GM18867 (cell line): ENCODE measurements around the gene IFNL1.
"Not testable (repeated sequence)": the region's sequence is repeated elsewhere in the genome, so short reads cannot be mapped to it uniquely, and the experiment has no call there.

Source experiments
- ATAC-seq: cut with Tn5 transposase; IDR thresholded peaks from one replicate; pipeline ENCODE4 v1.9.1; 2021; ENCODE audit warnings: mild to moderate bottlenecking, moderate library complexity; ENCODE audit not compliant: unreplicated experiment

The IFNL1 gene

DNA sequence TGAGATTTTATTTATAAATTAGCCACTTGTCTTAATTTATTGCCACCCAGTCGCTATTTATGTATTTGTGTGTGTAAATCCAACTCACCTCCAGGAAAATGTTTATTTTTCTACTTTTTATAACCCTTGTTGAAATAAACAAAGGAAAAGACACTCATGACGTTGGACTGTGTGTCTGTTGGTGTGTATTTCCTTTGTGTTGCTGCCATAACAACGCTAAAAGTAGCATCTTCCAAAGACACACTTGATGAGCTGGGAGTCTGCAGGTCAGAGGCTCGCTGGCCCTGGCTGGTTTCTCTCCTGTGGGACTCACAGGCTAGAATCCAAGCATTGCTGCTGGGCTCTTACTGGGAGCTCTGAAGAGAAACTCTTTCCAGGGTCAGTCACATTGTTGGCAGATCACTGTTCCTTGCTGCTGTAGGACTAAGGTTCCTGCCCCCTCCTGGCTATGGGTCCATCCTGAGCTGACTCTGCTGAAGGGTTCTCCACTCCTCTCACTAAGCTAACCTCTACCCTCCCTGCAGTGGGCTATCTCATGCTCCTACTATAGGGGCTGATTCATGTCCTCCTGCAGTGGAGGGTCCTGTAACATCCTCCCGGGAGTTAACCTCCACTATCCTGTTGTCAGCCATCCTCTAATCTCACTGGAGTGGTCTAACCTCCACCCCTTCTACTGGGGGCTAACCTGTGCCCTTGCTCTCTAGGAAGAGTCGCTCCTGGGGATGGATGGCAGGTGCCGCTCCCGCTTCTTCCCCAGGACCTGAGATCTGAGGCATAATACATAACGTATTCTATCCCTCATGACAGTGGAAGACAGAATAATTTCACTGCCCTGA, 26.0 kb upstream of the IFNL1 start:
- no peak for ATAC-seq

DNA sequence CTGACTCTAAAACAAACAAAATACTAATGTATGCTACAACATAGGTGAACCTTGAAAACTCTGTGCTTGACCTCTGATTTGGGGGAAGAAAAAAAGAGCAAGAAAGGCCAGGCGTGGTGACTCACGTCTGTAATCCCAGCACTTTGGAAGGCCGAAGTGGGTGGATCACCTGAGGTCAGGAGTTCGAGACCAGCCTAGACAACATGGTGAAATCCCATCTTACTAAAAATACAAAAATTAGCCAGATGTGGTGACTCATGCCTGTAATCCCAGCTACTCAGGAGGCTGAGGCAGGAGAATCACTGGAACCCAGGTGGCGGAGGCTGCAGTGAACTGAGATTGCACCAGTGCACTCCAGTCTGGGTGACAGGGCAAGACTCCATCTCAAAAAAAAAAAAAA, 22.3 kb upstream of the IFNL1 start:
- not testable (repeated sequence) for ATAC-seq

DNA sequence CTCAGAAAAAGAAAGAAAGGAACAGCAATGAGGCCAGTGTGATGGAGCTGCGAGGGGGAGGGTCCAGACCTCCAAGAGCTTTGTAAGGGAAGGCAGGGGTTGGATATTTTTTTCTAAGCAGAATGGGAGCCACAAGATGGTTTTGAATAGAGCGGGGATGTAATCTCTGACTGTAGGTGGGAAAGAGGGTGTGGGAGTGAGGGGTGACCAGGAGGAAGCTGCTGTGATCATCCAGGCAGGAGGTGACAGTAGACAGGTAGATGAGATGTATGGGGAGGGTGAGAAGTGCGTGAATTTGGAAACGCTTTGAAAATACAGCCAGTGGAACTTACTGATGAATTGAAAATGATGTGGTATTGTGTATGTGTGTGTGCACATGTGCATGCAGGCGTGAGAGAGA, 20.6 kb upstream of the IFNL1 start:
- ATAC-seq, result no peak

DNA sequence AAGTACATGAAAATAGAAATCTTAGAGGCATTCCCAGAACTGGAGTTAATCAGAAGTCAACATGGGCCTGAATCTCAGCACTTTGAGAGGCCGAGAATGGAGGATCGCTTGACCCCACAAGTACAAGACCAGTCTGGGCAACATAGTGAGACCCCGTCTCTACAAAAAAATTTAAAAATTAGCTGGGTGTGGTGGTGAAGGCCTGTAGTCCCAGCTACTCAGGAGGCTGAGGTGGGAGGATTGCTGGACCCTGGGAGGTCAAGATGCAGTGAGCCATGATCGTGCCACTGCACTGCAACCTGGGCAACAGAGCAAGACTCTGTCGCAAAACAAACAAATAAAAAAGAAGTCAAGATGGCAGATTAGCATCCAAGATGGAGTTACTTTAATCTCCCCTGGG, 19.5 kb upstream of the IFNL1 start:
- no peak for ATAC-seq

DNA sequence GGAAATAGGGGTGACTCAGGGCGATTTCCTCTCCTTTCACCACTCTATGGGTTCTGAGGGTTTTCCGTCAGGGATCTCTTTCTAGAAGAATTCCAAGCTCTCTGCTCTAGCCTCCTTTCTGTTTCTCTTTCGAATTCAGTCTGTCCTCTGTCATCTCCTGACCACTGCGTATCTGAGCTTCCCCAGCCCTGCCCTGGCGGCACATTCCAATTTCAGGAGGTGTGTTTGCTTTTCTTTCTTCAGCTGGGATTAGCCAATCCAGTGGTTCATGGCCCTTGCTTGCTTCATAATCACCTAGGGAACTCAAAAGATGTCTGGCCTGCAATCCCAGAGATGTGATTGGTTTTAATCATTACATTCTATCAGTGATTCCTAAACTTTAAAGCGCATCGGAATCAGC, 18.6 kb upstream of the IFNL1 start:
- ATAC-seq, result no peak

DNA sequence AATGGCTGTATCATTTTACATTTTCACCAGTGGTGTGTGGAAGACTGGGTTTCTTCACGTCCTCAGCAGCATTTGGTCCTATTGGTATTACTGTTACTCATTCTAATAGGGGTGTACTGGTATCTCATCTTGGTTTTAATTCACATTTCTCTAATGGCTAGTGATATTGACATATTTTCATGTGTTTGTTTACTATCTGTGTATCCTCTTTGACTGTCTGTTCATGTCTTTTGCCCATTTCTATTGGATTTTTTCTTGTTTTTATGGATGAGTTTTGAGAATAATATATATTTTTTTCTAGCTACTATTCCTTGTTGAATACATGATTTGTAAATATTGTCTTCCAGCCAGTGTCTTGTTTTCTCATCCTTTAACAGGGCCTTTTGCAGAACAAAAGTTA, 14.2 kb upstream of the IFNL1 start:
- ATAC-seq, result no peak

DNA sequence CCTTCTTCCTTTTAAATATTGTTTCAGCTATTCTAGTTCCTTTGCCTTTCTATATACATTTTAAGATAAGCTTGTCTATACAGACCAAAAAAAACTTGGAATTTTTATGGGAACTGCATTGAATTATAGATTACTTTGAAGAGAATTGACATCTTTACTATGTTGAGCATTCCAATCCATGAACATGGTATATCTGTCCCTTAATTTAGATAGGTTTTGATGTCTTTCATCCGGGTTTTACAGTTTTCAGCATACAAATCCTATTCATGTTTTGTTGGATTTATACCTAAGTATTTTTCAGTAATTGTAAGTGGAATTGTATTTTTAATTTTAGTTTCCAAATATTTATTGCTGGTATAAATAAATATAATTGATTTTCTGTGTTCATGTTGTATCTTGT, 12.2 kb upstream of the IFNL1 start:
- no peak for ATAC-seq

DNA sequence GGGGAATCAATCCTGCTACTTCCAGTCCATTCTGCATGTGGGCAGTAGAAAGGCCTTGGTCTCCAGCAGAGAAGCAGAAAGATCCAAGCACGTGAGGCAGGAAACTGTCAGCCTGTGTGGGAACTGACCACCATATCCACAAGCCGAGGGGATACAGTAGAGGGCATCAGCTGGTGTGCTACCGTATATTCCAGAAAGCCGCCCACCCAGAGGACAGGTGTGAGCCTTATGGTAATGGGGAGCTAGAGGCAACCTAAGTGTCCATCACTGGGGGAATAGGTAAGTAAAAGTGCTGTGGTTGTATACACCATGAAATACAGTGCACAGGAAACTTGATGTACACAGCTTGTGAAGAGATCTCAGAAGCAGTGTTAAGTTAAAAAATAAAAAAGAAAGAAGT, 2.8 kb upstream of the IFNL1 start:
- no peak for ATAC-seq

DNA sequence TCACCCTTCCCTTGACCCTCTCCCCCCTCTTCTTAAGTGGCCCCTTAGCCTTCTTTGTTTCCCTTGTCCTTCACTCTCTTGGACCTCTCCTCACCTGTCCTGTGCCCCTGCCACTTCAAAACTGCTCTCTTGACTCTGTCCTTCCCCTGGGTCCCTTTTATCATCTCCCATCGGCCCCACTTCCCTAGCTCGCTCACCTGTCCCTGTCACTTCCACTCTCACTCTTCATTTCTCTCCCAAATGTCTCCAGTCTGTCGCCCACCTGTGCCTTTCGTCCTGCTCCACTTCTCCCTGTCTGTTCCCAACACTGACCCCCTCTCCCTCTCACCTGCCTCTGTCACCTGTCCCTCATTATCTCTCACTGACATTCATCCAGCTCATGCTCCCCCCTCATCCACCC, 699 bp downstream of the IFNL1 start:
- no peak for ATAC-seq

DNA sequence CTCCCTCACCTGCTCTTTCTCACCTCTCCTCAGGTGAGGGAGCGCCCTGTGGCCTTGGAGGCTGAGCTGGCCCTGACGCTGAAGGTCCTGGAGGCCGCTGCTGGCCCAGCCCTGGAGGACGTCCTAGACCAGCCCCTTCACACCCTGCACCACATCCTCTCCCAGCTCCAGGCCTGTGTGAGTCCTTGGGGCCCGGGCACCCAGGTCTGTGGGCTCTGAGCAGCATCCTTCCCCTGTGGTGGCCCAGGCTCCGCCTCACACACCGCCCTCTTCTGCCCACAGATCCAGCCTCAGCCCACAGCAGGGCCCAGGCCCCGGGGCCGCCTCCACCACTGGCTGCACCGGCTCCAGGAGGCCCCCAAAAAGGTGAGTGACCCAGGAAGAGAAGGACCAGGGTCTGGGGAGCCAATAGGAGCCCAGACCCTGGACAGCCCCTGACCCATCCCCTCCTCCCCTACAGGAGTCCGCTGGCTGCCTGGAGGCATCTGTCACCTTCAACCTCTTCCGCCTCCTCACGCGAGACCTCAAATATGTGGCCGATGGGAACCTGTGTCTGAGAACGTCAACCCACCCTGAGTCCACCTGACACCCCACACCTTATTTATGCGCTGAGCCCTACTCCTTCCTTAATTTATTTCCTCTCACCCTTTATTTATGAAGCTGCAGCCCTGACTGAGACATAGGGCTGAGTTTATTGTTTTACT, 1.9 kb downstream of the IFNL1 start:
- ATAC-seq, result no peak

DNA sequence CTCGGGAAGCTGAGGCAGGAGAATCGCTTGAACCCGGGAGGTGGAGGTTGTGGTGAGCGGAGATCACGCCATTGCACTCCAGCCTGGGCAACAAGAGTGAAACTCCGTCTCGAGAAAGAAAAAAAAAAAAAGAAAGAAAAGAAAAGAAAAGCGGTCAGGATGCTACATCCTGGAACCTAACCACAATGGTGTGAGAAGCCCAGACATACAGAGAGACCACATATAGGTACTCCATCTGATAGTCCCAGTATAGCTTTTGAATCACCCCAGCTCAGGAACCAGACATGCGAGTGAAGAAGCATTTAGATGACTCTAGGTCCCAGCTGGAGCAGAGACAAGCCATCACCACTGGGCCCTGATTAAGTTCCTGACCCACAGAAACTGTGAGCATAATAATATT, 3.2 kb downstream of the IFNL1 start:
- no peak for ATAC-seq

DNA sequence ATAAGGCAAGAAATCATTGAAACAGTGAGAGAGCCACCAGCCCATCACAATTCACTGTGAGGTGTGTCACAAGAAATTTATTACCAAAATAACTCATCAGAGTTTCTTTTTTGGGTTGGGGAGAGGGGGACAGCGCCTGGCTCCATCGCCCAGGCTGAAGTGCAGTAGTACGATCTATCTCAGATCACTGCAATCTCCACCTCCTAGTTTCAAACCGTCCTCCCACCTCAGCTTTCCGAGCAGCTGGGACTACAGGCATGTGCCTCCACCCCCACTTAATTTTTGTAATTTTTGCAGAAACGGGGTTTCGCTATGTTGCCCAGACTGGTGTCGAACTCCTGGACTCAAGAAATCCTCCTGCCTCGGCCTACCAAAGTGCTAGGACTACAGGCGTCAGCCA, 3.6 kb downstream of the IFNL1 start:
- no peak for ATAC-seq

DNA sequence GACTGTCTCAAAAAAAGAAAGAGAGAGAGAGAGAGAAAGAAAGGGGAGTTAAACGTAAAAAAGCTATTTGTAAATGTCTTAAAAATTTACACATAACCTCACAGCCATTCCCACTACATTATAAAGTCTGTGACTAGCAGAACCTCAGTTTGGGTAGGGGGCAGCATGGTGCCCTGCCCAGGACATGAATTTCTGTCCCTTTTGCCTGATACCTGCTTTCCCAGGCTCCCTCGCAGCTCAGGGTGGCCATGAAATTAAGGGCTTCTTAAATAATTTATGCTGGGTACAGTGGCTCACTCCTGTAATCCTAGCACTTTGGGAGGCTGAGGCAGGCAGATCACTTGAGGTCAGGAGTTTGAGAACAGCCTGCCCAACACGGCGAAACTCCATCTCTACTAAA, 4.8 kb downstream of the IFNL1 start:
- ATAC-seq, result no peak

DNA sequence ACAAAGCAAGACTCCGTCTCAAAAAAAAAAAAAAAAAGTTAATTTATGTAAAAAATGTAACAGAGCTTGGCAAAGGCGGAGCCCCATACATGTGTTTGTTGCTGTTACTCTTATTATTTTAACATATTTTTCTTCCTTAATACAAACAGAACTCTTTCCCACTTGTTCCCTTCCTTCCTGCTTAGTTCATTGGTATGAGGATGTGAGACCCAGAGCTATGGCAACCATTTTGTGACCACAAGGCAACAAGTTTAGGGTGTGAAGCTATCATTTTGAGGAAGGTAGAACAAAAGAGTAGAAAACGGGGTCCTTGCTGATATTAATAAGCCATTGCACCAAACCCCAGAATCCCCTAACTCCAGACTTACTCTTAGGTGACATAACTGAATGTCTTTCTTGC, 5.4 kb downstream of the IFNL1 start:
- ATAC-seq, result no peak

DNA sequence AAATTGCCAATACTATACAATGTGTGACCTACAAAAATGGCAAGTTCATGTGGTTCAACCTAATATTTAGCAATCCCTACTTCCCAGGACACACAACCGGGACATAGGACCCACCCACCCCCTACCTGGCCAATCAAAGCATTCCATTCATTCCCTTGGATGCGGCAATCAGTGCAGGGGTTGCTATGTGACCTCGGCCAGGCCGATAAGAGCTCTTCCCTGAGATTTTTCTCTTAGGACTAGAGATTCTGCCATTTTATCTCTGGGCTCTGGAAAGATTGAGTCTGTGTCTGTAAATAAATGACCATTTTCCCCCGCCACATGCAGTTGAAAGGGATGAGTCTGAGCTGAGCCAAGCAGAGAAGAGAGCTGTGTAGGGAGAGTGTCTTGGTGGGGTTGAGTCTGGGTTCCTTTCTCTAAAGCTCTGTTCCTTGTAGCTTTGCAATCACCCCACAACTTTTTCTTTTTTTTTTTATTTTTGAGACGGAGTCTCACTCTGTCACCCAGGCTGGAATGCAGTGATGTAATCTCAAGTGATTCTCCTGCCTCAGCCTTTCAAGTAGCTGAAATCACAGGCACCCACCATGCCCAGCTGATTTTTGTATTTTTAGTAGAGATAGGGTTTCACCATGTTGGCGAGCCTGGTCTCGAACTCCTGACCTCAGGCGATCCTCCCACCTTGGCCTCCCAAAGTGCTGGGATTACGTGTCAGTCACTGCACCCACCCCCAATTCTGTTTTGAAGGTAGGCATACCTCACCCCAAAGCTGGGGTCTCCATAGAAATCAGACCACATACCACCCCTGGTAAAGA, 7.4 kb downstream of the IFNL1 start:
- ATAC-seq, result no peak

DNA sequence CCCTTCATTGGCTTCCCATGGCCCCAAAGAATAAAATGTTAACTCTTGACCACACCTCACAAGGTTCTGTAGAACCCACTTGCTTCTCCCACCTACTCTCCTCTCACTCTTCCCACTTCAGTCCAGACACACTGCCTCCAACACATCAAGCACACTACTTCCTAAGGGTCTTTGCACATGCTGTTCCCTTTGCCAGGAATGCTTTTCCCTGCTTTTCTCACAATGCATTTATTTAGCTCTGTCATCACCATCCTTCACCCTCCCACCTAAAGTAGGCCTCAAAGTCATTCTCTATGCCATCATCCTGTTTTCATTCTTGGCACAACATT, 7.9 kb downstream of the IFNL1 start:
- ATAC-seq, result no peak

DNA sequence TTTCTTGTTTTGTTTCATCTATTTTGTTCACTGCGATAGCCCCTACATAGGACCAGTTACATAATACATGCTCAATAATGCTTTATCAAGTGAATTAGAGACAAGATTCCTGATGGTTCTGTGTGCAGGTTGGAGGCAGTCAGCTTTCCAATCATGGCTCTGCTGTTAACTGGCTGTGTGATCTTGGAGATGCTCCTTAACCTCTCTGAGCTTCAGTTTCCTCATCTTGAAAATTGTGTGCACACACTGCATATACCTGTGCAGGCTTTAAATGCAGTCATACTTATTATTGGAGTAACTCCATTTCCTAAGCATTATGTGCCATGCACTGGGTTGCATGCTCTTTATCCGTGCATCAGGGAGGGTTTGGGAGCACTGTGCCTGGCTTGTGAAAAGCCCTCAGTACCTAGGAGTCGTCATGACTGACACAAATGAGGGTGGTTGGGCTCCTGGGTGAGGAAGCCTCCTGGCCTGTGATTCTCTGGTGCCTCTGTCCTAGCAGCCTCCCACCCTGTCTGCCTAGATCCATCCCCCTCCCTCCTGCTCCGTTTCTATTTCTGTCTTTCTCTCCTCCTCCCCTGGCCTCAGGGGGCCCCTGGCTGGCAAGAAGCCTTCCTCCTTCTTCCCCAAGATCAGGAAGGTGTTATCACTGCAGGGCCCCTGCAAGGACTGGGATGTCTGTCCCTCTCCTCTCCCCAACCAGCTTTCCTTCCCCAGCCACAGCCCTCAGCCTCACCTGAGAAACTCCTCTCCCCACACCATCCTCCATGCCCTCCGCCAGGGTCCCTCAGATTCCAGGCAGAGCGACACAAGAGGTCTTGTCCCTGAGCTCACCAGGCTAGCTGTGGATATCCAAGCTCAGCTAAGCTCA, 8.7 kb downstream of the IFNL1 start:
- no peak for ATAC-seq

DNA sequence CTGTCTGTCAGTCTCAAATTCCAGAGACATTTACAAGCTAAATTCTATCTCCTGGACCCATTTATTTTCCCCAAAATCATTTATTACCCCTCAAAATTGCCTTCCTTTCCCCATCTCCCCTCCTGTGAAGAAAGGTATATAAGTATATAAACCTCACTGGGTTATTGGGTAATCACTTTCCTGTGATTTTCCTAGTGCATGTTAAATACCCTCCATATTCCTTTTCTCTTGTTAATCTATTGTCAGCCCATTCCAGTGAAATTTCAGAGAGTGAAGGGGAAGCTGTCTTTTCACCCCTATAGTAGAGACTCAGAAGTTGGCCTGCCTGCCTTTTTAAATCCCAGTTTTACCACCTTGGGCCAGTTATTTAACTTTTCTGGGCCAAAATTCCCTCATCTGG, 9.9 kb downstream of the IFNL1 start:
- no peak for ATAC-seq

DNA sequence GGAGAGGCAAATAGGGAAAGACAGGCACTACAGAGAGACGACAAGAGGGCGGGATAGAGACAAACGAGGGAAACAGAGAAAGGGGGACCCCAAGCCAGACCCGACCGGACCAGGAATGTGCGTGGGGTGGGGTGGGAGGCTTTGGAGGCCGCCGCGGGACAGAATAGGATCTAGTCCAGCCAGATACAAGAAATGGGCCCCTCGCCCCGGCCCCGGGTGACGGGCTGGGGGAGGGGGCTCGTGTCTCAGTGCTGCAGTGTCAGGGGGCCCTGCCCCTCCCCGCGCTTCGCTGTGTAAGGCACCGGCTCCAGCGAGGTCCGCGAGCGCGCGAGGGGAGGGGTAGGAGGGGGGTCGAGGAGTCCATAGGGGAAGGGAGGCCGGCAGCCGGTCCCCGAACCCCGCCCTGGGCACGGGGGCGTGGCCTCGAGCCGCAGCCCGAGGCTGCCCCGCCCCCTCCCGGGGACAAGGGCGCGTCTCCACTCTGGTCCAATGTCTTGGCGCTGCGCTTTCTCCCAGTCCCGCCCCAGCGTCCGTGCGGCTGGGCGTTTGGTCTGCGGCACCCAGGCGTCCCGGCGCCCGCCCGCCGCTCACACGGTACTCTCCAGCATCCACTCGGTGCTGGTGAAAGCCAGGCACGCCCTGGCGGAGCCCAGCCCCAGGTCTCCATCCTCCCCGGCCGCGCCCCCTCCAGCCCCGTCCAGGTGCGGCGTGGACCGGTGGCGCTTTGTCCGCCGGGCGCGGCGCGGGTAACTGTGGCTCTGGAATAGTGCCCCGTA, 11.0 kb downstream of the IFNL1 start:
- no peak for ATAC-seq

DNA sequence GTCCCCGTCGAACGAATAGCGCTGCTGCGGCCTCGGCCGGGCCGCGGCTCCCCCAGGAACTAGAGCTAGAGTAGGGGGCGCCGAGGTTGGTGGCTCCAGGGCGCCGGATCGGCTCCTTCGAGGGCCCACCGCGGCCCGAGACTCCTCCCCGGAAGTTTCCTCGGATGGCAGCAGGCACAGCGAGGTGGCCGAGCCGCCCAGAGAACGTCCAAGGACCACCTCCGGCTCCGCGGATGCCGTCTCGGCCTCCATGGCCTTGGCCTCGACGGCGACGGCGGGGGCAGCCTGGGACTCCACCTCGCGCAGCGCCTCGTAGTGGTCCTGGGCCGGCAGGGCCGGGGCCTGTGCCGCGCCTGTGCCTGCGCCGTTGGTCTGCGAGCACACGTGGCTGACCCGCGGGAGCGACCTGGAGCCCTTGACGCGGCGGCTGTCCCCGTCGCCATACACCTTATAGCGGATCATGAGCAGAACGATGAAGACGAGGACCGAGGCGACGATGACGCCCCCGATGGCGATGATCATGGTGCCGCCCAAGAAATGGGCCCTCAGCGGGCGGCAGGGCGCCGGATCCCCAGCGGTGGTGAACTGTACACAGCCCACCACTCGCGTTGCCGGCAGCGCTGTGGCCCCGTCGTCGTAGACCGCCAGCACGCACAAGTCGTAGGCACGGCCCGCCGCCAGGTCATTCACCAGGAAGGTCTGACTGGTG, 11.8 kb downstream of the IFNL1 start:
- no peak for ATAC-seq
